Ovary (tissue), 3 donors: ENCODE data around the gene GNA12.

ENCODE experiments used
- POLR2A ChIP-seq: fragments of 450-650 bp; IDR thresholded peaks from one replicate; pipeline ENCODE4 v1.6.1; 2017; ENCODE audit warnings: antibody characterized with exemption, mild to moderate bottlenecking, moderate library complexity
- TF ChIP-seq, protein P1 (sequence below), 3 donors: fragments of 450-650 bp in 2 of 3; fragments of 200-600 bp in 1 of 3; IDR thresholded peaks; one replicate each; pipeline versions ENCODE4 v1.5.1 to v1.8.0; 2016 to 2022; ENCODE audit warnings: antibody characterized with exemption in 3 of 3, mild to moderate bottlenecking in 1 of 3
- donor health status: DM: no; HTN: no; CAD: no.

DNA sequence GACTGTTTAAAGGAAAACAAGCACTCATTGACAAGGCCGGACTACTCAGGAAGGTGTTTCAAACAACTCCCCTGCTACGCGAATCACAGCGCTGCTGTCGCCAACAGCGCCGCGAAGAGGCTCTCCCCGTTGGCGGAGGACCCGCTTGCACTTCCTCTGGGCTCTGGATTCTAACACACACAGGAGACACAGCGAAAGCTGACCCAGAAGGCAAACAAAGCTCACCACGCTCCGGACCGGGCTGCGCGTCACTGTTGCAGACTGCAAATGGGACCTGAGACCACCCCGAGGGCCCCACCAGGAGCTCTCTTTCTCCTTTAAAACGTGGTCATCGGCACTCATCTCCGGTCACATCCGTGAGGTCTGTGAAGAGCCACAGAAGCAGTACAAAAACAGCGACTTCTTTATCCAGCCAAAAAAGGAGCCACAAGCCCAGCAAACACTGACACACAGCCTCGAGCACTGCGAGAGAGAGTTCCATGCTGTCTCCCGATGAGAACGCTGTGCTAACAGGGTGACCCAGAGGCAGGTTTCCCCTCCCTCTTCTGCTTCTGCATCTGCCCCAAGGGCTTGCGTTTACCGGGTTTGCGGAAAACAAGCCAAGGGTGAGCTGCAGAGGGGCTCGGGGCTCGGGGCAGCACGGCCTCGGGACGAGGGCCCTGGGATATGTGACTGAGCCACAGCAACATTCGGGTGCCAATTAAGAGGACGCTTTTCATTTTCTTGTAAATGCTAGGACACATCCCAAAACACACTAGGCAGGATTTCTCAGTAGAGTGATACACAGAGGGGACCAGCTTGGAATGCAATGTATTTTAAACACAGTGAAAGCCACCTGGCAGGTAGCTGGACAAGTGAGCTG, 114.8 kb downstream of the GNA12 start:
- TF ChIP-seq POLR2A, result no peak
- TF ChIP-seq, protein P1, sequence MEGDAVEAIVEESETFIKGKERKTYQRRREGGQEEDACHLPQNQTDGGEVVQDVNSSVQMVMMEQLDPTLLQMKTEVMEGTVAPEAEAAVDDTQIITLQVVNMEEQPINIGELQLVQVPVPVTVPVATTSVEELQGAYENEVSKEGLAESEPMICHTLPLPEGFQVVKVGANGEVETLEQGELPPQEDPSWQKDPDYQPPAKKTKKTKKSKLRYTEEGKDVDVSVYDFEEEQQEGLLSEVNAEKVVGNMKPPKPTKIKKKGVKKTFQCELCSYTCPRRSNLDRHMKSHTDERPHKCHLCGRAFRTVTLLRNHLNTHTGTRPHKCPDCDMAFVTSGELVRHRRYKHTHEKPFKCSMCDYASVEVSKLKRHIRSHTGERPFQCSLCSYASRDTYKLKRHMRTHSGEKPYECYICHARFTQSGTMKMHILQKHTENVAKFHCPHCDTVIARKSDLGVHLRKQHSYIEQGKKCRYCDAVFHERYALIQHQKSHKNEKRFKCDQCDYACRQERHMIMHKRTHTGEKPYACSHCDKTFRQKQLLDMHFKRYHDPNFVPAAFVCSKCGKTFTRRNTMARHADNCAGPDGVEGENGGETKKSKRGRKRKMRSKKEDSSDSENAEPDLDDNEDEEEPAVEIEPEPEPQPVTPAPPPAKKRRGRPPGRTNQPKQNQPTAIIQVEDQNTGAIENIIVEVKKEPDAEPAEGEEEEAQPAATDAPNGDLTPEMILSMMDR (IDR thresholded peaks at IDR 0.05), result no peak
